Measurements from ENCODE around the gene ST6GALNAC3.

ST6GALNAC3 gene

DNA sequence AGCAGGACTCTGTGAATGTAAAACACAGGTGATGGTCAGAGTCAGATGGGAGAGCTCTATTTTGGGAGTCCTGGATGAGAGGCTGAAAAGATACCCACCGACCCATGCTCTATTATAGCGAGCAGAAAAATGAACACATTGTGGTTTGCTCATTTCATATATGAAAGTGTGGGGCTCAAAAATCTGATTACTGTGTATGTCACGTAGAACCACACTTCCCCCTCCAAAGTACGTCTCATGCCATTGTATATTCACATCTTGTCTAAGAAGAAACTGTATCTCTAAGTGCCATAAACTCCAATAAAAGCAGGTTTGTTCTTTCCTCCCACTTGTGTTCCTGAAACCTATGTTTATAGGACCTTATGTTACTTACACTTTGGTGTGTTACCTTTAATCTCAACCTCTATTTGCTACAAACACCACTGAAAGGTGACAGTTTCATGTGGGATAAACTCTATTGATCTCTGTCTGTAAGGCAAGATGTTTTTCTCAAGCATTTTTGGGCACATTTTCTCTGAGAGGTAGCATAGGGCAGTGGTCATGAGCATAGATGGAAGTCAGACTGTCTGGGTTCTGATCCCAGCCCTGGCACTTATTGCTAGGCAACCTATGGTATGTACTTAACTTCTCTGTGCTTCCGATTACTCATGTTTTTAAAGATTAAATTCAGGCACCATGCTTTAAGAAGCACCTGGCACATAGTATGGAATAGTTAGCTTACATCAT is 214.4 kb downstream of the ST6GALNAC3 start:
- TF ChIP-seq, protein P1, sequence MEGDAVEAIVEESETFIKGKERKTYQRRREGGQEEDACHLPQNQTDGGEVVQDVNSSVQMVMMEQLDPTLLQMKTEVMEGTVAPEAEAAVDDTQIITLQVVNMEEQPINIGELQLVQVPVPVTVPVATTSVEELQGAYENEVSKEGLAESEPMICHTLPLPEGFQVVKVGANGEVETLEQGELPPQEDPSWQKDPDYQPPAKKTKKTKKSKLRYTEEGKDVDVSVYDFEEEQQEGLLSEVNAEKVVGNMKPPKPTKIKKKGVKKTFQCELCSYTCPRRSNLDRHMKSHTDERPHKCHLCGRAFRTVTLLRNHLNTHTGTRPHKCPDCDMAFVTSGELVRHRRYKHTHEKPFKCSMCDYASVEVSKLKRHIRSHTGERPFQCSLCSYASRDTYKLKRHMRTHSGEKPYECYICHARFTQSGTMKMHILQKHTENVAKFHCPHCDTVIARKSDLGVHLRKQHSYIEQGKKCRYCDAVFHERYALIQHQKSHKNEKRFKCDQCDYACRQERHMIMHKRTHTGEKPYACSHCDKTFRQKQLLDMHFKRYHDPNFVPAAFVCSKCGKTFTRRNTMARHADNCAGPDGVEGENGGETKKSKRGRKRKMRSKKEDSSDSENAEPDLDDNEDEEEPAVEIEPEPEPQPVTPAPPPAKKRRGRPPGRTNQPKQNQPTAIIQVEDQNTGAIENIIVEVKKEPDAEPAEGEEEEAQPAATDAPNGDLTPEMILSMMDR (IDR thresholded peaks at IDR 0.05; ENCODE audit: borderline replicate concordance, control extremely low read depth, extremely low read depth, insufficient read depth, missing control alignments): no peak
- in situ Hi-C loops (cut with MboI; ENCODE audit: low sequenced_read_pairs, unreplicated experiment): no loop called here
- no peak for DNase-seq (ENCODE audit: low spot score)

DNA sequence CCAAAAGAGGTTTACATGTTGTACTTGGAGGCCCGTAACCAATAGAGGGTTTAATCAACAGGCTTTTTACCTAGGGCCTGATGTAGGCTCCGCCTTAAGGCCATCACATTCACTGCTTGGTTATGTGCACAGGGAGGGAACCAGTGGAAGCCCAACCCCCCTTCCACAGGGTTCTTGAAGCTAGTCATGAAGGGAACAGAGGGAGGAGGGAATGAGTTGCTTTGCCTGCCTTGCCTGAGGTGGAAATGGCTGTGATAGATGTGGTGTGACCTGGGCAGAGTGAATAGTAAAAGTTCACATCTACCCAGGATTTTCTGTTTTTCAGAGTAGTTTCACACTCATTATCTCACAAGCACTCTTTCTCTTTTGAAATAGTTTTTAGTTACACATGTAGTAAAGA is 215.1 kb downstream of the ST6GALNAC3 start:
- in situ Hi-C loops (cut with MboI; ENCODE audit: low sequenced_read_pairs, unreplicated experiment): no loop called here
- TF ChIP-seq, protein P1 (IDR thresholded peaks at IDR 0.05; ENCODE audit: borderline replicate concordance, control extremely low read depth, extremely low read depth, insufficient read depth, missing control alignments): no peak
- no peak for DNase-seq (ENCODE audit: low spot score)

DNA sequence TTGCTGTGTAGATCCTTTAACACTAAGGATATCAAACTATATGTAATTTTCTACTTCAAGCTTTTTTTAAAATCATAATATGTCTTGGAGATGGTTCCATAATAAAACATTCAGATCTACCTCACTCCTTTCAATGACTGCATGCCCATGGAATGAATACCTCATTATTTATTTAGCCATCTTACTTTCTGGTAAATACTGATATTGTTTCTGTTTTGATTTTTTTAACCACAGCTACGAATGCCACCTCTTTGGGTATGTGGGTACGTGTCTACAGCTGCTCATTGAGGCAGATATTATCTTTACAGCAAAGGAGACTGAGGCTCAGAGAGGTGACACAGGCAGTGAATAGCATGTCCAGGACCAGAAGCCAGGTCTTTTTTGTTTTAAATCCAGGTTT is 215.7 kb downstream of the ST6GALNAC3 start:
- in situ Hi-C loops (cut with MboI; ENCODE audit: low sequenced_read_pairs, unreplicated experiment): no loop called here
- TF ChIP-seq, protein P1 (IDR thresholded peaks at IDR 0.05; ENCODE audit: borderline replicate concordance, control extremely low read depth, extremely low read depth, insufficient read depth, missing control alignments): no peak
- no peak for DNase-seq (ENCODE audit: low spot score)

DNA sequence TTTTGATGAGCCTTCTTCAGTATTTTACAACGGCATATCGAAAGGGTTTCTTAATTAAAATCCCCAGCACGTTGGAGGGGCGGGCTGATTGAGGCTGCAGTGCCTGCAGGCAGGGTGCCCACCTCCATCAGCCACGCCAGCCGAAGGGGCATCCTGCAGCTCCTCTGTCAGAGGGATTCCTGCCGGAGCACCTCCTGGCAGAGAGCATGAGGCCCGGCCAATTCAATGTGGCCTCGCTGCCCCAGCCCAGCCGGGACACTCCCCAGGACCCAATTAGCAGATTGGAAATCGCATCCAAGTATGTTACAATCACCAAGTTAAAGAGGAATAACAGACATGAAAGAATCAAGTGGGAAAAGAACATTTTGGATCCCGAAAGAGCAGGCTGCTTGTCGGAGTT is 216.6 kb downstream of the ST6GALNAC3 start:
- TF ChIP-seq, protein P1 (IDR thresholded peaks at IDR 0.05; ENCODE audit: borderline replicate concordance, control extremely low read depth, extremely low read depth, insufficient read depth, missing control alignments): no peak
- in situ Hi-C loops (cut with MboI; ENCODE audit: low sequenced_read_pairs, unreplicated experiment): no loop called here
- DNase-seq (ENCODE audit: low spot score): no peak

DNA sequence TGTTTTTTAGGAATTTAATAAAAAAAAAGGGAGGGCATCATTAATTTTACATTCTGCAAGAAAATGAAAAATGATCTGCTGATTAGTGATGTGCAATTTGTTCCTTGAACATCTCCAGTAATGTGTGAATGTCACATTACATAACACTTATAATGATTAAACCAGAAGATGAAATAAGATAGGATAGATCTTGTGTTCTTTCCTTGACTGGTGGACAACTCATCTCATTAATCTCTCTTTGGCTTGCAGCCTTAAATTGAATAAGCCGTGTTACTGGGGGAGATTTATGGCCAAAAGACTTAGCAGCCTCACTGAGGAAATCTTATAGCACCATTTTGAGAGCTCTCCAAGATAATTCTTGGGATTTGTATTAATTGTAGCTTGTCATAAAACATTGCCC is 217.2 kb downstream of the ST6GALNAC3 start:
- TF ChIP-seq, protein P1 (IDR thresholded peaks at IDR 0.05; ENCODE audit: borderline replicate concordance, control extremely low read depth, extremely low read depth, insufficient read depth, missing control alignments): no peak
- in situ Hi-C loops (cut with MboI; ENCODE audit: low sequenced_read_pairs, unreplicated experiment): no loop called here
- DNase-seq (ENCODE audit: low spot score): no peak

DNA sequence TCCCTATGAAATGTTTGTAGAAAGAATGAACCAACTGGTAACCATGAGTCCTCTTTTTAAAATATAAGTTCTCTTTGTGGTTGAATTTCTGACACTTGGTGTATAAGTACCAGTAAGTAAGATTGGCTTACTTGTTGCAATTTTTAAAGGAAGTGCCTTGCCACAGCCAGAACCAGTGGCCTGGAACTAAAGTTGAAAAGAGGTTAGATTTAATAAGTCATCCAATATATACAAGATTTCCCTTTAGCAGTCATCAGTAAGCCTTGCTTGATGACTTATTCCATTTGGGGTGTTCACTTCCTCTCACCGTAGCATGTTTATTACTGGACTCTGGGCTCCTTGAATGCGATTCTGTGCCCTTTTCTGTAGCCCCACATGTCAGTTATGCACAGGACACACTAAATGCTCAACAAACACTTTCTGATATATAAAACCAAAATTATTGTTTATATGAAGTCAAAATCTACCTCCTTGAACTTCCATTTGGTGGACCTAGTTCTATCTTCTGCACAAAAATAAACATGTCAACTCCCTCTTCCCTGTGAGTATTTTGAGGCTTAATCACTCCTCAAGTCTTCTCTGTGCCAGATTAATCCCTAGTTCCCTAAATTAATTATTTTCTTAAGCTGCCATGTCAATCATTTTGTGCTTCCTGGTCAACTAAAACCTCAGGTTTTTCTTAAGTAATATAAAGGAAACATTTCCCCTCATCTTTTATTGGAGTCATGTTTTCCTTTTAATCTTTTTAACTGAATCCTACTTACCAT is 218.1 kb downstream of the ST6GALNAC3 start:
- DNase-seq (ENCODE audit: low spot score): no peak

More for the DNA sequence above, 218.1 kb downstream of the ST6GALNAC3 start:
- in situ Hi-C loops (cut with MboI; ENCODE audit: low sequenced_read_pairs, unreplicated experiment): no loop called here
- TF ChIP-seq, protein P1 (IDR thresholded peaks at IDR 0.05; ENCODE audit: borderline replicate concordance, control extremely low read depth, extremely low read depth, insufficient read depth, missing control alignments): no peak
